ENCODE measurements around the gene MAGEB3. TPM values are rescaled to one million over a fixed set of nuclear protein-coding genes. Genes with fewer than 3 reads are reported as not detected.
"Not testable (repeated sequence)": the region's sequence is repeated elsewhere in the genome, so short reads cannot be mapped to it uniquely, and the experiment has no call there.

The MAGEB3 gene, protein sequence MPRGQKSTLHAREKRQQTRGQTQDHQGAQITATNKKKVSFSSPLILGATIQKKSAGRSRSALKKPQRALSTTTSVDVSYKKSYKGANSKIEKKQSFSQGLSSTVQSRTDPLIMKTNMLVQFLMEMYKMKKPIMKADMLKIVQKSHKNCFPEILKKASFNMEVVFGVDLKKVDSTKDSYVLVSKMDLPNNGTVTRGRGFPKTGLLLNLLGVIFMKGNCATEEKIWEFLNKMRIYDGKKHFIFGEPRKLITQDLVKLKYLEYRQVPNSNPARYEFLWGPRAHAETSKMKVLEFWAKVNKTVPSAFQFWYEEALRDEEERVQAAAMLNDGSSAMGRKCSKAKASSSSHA
- total RNA-seq (not detected), polyA plus RNA-seq (not detected)

DNA sequence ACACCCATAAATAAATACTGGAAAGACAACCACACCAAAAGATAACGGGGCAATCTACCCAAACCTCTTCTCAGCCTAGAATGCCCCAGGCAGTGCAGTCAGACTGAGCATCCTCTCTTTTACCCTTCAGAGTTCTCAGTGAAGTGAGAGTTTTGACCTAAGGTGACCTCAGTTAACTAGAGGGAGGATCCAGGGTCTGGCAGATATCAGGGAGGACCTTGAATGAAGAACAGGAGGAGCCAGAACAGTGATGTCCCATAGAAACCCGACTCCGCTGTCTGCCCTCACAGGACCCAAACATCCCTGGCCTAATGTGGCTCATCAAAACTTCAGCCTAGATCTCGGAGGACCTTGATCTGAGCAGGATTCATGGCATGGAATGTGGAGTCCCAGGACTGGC, at the start of gene MAGEB3:
Gene MAGEB3 (plus strand): TSS at position 263 of the 400 bp plus-strand sequence. CDS start 5,268 bp downstream, outside the sequence.
- Histone ChIP-seq H3K27ac (ENCODE audit: low read depth, low read length) (no peak within 1 kb of the TSS), H3K27me3 (ENCODE audit: insufficient read depth, low read length) (no peaks in the 10 kb centered on the region), H3K4me3 (ENCODE audit: low read length in 2 of 2) (no peak within 1 kb of the TSS), H3K4me1 (ENCODE audit: insufficient read depth, low read length) (no peaks in the 10 kb centered on the region), H3K9me3 (ENCODE audit: control insufficient read depth in 1 of 2, low read length in 2 of 2) (no peaks in the 10 kb centered on the region), H3K36me3 (ENCODE audit: insufficient read depth, low read length) (no peaks in the 10 kb centered on the region)
- intact Hi-C loops (cut with micrococcal nuclease): no loop called here
- no peak within 1 kb of the TSS for H3K27ac Mint-ChIP-seq
- H3K9me3 Mint-ChIP-seq: peaks cover 0 to 3% (median 0%) of the 10 kb centered on the region in 8 donors
- no peaks in the 10 kb centered on the region for H3K27me3 Mint-ChIP-seq
- H3K4me1 Mint-ChIP-seq: no peaks in the 10 kb centered on the region
- POLR2A ChIA-PET (ENCODE audit: partially characterized antibody): no interaction called here
- CTCF ChIA-PET (ENCODE audit: partially characterized antibody): no interaction called here
- no peak for DNase-seq
- H3K36me3 Mint-ChIP-seq: no peaks in the 10 kb centered on the region
- no peak within 1 kb of the TSS for H3K4me3 Mint-ChIP-seq

- no peak for DNase-seq
- Histone ChIP-seq H3K27me3 (ENCODE audit: insufficient read depth, low read length) (no peaks in the 10 kb centered on the region), H3K9me3 (ENCODE audit: control insufficient read depth in 1 of 2, low read length in 2 of 2) (no peaks in the 10 kb centered on the region), H3K4me3 (ENCODE audit: low read length in 2 of 2) (no peak overlapping the region), H3K27ac (ENCODE audit: low read depth, low read length) (no peak overlapping the region), H3K4me1 (ENCODE audit: insufficient read depth, low read length) (no peaks in the 10 kb centered on the region), H3K36me3 (ENCODE audit: insufficient read depth, low read length) (no peaks in the 10 kb centered on the region)
- intact Hi-C loops (cut with micrococcal nuclease): no loop called here
- ChIA-PET CTCF (ENCODE audit: partially characterized antibody) (no interaction called here), POLR2A (ENCODE audit: partially characterized antibody) (no interaction called here)
- no peaks in the 10 kb centered on the region for H3K36me3 Mint-ChIP-seq
- H3K9me3 Mint-ChIP-seq: peaks cover 0 to 4% (median 0%) of the 10 kb centered on the region in 8 donors
- H3K4me1 Mint-ChIP-seq: no peaks in the 10 kb centered on the region
- no peak overlapping the region for H3K4me3 Mint-ChIP-seq
- peaks cover 0 to 6% of the 10 kb centered on the region in 2 donors for H3K27me3 Mint-ChIP-seq
- no peak overlapping the region for H3K27ac Mint-ChIP-seq
These were observed 49.1 kb upstream of the MAGEB3 start for GRCh38 chrX:30181353-30181752.

DNA sequence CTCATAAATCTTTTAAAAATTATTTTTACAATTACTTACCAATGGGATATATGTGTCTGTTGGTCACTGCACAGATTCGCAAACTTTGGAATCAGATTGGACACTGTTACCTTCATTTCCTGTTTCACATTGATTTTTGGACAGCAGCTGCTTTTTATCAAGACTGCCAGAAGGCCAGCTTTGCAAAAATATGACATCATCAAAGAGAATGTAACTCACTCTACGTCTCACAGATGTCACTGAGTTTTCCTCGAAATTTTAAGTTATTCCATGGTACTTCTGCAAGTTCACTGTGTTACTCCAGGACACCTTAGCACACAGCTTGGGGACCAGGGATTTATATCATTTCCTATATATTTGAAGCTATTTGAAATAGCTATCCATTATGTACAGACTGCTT, 46.9 kb upstream of the MAGEB3 start:
- DNase-seq: no peak
- Histone ChIP-seq H3K36me3 (ENCODE audit: insufficient read depth, low read length) (no peaks in the 10 kb centered on the region), H3K9me3 (ENCODE audit: control insufficient read depth in 1 of 2, low read length in 2 of 2) (no peaks in the 10 kb centered on the region), H3K27me3 (ENCODE audit: insufficient read depth, low read length) (no peaks in the 10 kb centered on the region), H3K4me1 (ENCODE audit: insufficient read depth, low read length) (no peaks in the 10 kb centered on the region), H3K27ac (ENCODE audit: low read depth, low read length) (no peak overlapping the region), H3K4me3 (ENCODE audit: low read length in 2 of 2) (no peak overlapping the region)
- intact Hi-C loops (cut with micrococcal nuclease): no loop called here
- no peaks in the 10 kb centered on the region for H3K36me3 Mint-ChIP-seq
- H3K9me3 Mint-ChIP-seq: peaks cover 0 to 3% (median 0%) of the 10 kb centered on the region in 8 donors
- no peaks in the 10 kb centered on the region for H3K4me1 Mint-ChIP-seq
- H3K4me3 Mint-ChIP-seq: no peak overlapping the region
- H3K27ac Mint-ChIP-seq: no peak overlapping the region
- peaks cover 0 to 6% of the 10 kb centered on the region in 2 donors for H3K27me3 Mint-ChIP-seq
- POLR2A ChIA-PET (ENCODE audit: partially characterized antibody): no interaction called here
- CTCF ChIA-PET (ENCODE audit: partially characterized antibody): no interaction called here

DNA sequence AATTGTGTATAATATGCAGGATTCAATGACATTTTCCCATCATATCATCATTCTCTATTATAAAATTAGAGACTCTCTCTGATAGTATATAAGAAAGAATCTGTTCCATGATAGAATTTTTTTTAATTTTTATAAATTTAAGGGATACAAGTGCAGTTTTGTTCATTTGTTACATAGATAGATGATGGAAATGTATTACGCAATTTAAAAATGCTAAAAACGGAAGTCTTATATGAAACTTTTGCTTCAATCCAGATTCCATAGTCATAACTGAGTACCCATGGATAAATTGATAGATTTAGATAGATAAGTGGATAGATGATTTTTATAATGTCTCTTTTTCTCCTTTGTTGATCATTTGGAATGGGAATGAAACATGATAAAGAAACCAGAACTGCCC, 40.0 kb upstream of the MAGEB3 start:
- CTCF ChIA-PET (ENCODE audit: partially characterized antibody): no interaction called here
- Mint-ChIP-seq H3K4me1 (no peaks in the 10 kb centered on the region), H3K27ac (no peak overlapping the region), H3K9me3 (no peaks in the 10 kb centered on the region), H3K27me3 (no peaks in the 10 kb centered on the region), H3K36me3 (no peaks in the 10 kb centered on the region), H3K4me3 (no peak overlapping the region)
- POLR2A ChIA-PET (ENCODE audit: partially characterized antibody): no interaction called here
- Histone ChIP-seq H3K27ac (ENCODE audit: low read depth, low read length) (no peak overlapping the region), H3K4me3 (ENCODE audit: low read length in 2 of 2) (no peak overlapping the region), H3K27me3 (ENCODE audit: insufficient read depth, low read length) (no peaks in the 10 kb centered on the region), H3K9me3 (ENCODE audit: control insufficient read depth in 1 of 2, low read length in 2 of 2) (no peaks in the 10 kb centered on the region), H3K36me3 (ENCODE audit: insufficient read depth, low read length) (no peaks in the 10 kb centered on the region), H3K4me1 (ENCODE audit: insufficient read depth, low read length) (no peaks in the 10 kb centered on the region)
- intact Hi-C loops (cut with micrococcal nuclease): no loop called here
- no peak for DNase-seq

- H3K9me3 Mint-ChIP-seq; POLR2A ChIA-PET (ENCODE audit: partially characterized antibody); H3K4me1 ChIP-seq (ENCODE audit: insufficient read depth, low read length); H3K9me3 ChIP-seq (ENCODE audit: control insufficient read depth in 1 of 2, low read length in 2 of 2); H3K27ac ChIP-seq (ENCODE audit: low read depth, low read length); H3K36me3 ChIP-seq (ENCODE audit: insufficient read depth, low read length); H3K4me3 ChIP-seq (ENCODE audit: low read length in 2 of 2); CTCF ChIA-PET (ENCODE audit: partially characterized antibody); H3K27ac Mint-ChIP-seq; intact Hi-C loops (cut with micrococcal nuclease); H3K27me3 ChIP-seq (ENCODE audit: insufficient read depth, low read length); DNase-seq; H3K4me1 Mint-ChIP-seq; H3K27me3 Mint-ChIP-seq; H3K36me3 Mint-ChIP-seq; H3K4me3 Mint-ChIP-seq: not testable (repeated sequence)
These were observed 36.5 kb upstream of the MAGEB3 start for GRCh38 chrX:30193910-30194309.

DNA sequence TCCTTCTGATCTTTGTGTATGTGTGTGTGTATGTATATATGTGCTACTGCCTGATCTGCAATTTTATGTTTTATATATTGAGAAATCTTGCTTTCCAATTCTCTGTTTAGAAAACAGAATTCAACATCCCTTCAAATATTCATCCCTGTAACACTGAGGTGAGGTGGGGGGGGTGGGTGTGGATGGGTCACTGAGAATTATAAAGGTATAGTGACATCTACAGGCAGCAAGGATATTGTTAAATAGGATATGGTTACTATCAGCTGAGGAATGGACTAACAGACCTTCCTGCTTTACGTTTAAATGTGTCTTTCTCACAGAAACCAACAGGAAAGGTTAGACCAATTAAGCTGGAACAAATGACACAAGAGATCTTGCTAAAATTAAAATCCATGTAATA, 34.1 kb upstream of the MAGEB3 start:
- no peaks in the 10 kb centered on the region for H3K4me1 Mint-ChIP-seq
- no peak overlapping the region for H3K27ac Mint-ChIP-seq
- no peak overlapping the region for H3K4me3 Mint-ChIP-seq
- no peaks in the 10 kb centered on the region for H3K27me3 Mint-ChIP-seq
- H3K4me1 ChIP-seq (ENCODE audit: insufficient read depth, low read length): no peaks in the 10 kb centered on the region
- no peak overlapping the region for H3K4me3 ChIP-seq (ENCODE audit: low read length in 2 of 2)
- no peaks in the 10 kb centered on the region for H3K9me3 ChIP-seq (ENCODE audit: control insufficient read depth in 1 of 2, low read length in 2 of 2)
- H3K27ac ChIP-seq (ENCODE audit: low read depth, low read length): no peak overlapping the region
- no peaks in the 10 kb centered on the region for H3K36me3 Mint-ChIP-seq
- POLR2A ChIA-PET (ENCODE audit: partially characterized antibody): no interaction called here
- CTCF ChIA-PET (ENCODE audit: partially characterized antibody): no interaction called here
- no peaks in the 10 kb centered on the region for H3K27me3 ChIP-seq (ENCODE audit: insufficient read depth, low read length)
- DNase-seq: no peak
- H3K9me3 Mint-ChIP-seq: no peaks in the 10 kb centered on the region
- intact Hi-C loops (cut with micrococcal nuclease): no loop called here
- H3K36me3 ChIP-seq (ENCODE audit: insufficient read depth, low read length): no peaks in the 10 kb centered on the region

- CTCF ChIA-PET (ENCODE audit: partially characterized antibody): no interaction called here
- Histone ChIP-seq H3K27me3 (ENCODE audit: insufficient read depth, low read length) (no peaks in the 10 kb centered on the region), H3K27ac (ENCODE audit: low read depth, low read length) (no peak overlapping the region), H3K4me1 (ENCODE audit: insufficient read depth, low read length) (no peaks in the 10 kb centered on the region), H3K9me3 (ENCODE audit: control insufficient read depth in 1 of 2, low read length in 2 of 2) (no peaks in the 10 kb centered on the region), H3K36me3 (ENCODE audit: insufficient read depth, low read length) (no peaks in the 10 kb centered on the region), H3K4me3 (ENCODE audit: low read length in 2 of 2) (no peak overlapping the region)
- Mint-ChIP-seq H3K4me1 (no peaks in the 10 kb centered on the region), H3K9me3 (peaks cover 0 to 3% (median 0%) of the 10 kb centered on the region in 8 donors), H3K36me3 (no peaks in the 10 kb centered on the region), H3K4me3 (no peak overlapping the region), H3K27ac (no peak overlapping the region), H3K27me3 (peaks cover 0 to 2% of the 10 kb centered on the region in 2 donors)
- POLR2A ChIA-PET (ENCODE audit: partially characterized antibody): no interaction called here
- DNase-seq: no peak
- intact Hi-C loops (cut with micrococcal nuclease): no loop called here
These were observed 18.3 kb upstream of the MAGEB3 start for GRCh38 chrX:30212172-30212571.

All from CD4-positive, alpha-beta memory T cell (primary cell).